ENCODE measurements around the gene DNAH6. TPM values are rescaled to one million over a fixed set of nuclear protein-coding genes. Genes with fewer than 3 reads are reported as not detected.

Gene DNAH6
- total and polyA plus RNA-seq, 9 of the 15 experiments (the other 6 are each of a cell fraction or from before 2014, with no cell fraction given) = 0.01 to 0.04 (median 0.01) TPM; not detected in 5

DNA sequence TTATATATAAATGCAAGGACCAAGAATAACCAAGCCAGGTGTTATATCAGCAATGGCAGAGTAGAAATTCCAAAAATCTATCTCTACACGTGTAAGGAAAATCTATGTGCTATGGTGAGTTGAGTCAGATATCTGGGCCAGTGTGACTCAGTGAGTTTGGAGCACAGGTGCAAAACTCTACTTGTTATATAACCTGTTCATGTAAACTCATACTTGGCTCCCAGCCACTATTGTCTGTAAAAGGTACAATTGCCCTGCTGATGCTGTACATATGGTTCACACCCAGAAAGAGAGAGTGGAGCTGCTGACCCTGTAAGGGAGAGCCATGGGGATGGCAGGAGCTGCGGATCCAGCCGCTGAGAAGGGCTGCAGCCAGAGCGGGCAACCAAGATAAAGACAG, 252.5 kb downstream of the DNAH6 start (continued):
- TF ChIP-seq, protein P1, sequence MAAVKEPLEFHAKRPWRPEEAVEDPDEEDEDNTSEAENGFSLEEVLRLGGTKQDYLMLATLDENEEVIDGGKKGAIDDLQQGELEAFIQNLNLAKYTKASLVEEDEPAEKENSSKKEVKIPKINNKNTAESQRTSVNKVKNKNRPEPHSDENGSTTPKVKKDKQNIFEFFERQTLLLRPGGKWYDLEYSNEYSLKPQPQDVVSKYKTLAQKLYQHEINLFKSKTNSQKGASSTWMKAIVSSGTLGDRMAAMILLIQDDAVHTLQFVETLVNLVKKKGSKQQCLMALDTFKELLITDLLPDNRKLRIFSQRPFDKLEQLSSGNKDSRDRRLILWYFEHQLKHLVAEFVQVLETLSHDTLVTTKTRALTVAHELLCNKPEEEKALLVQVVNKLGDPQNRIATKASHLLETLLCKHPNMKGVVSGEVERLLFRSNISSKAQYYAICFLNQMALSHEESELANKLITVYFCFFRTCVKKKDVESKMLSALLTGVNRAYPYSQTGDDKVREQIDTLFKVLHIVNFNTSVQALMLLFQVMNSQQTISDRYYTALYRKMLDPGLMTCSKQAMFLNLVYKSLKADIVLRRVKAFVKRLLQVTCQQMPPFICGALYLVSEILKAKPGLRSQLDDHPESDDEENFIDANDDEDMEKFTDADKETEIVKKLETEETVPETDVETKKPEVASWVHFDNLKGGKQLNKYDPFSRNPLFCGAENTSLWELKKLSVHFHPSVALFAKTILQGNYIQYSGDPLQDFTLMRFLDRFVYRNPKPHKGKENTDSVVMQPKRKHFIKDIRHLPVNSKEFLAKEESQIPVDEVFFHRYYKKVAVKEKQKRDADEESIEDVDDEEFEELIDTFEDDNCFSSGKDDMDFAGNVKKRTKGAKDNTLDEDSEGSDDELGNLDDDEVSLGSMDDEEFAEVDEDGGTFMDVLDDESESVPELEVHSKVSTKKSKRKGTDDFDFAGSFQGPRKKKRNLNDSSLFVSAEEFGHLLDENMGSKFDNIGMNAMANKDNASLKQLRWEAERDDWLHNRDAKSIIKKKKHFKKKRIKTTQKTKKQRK (IDR thresholded peaks at IDR 0.05; ENCODE audit: borderline replicate concordance, low read depth, low read length) = no peak

DNA sequence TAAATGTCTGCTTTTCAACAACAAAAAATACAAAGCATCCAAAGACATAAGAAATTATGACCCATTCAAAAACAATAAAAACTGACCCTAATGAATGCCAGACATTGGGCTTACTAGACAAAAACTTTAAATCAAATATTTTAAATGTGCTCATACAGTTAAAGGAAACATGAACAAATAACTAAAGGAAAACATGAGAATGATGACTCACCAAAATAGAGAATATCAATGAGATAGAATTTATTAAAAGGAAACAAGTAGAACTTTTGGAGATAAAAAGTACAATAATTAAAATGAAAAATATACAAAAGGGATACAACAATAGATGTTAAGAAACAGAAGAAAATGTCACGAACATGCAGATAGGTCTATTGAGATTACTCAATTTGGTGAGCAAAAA, 254.0 kb downstream of the DNAH6 start:
- TF ChIP-seq BDP1 (IDR thresholded peaks at IDR 0.05; ENCODE audit: insufficient read depth, insufficient read length) (no peak), C11orf30 (IDR thresholded peaks at IDR 0.05; ENCODE audit: low read depth) (peak; percentile 41; the same call in 1 of the 2 replicates), ETV5 (CRISPR knock-in tag; IDR thresholded peaks at IDR 0.05; ENCODE audit: low read depth) (no peak), ZNF316 (IDR thresholded peaks at IDR 0.05) (peak; percentile 70), FOXM1 (IDR thresholded peaks at IDR 0.05; ENCODE audit: low read depth) (no peak), FOXM1 (CRISPR knock-in tag; IDR thresholded peaks at IDR 0.05; ENCODE audit: low read depth) (no peak), PYGO2 (tag; IDR thresholded peaks at IDR 0.05) (no peak), ZNF311 (CRISPR knock-in tag; IDR thresholded peaks at IDR 0.05) (no peak)
- ChIA-PET POLR2A (interaction anchor here (1.0 kb wide), 1 partner anchor 20 kb away, joined by 3 read pairs; no protein-coding TSS in a partner anchor), CTCF (ENCODE audit: low intra/inter-chr PET ratio) (no interaction called here)
- intact Hi-C loops (cut with micrococcal nuclease) = no loop called here
- Histone ChIP-seq H3K4me2 (ENCODE audit: insufficient read depth, low read length) (no peak overlapping the region), H3K4me1 (replicated peaks in 1 of 2; ENCODE audit: control insufficient read depth in 2 of 2, insufficient read depth in 2 of 2, low read length in 2 of 2) (no peaks in the 10 kb centered on the region), H3K4me3 (no peak overlapping the region), H2AFZ (ENCODE audit: low read depth, low read length) (no peak overlapping the region), H3K27ac (ENCODE audit: extremely low read depth, low read depth, low read length) (no peak overlapping the region), H3K27me3 (ENCODE audit: control insufficient read depth in 2 of 2, insufficient read depth in 2 of 2, low read length in 2 of 2) (no peaks in the 10 kb centered on the region), H3K9me1 (ENCODE audit: control insufficient read depth, insufficient read depth, low read length) (no peaks in the 10 kb centered on the region), H3K9me3 (replicated peaks; ENCODE audit: control insufficient read depth, insufficient read depth, low read depth, low read length) (no peaks in the 10 kb centered on the region), H3K36me3 (ENCODE audit: control insufficient read depth, insufficient read depth, low read length) (no peaks in the 10 kb centered on the region), H4K20me1 (replicated peaks; ENCODE audit: control insufficient read depth, insufficient read depth, low read length) (no peaks in the 10 kb centered on the region), H3K9ac (ENCODE audit: insufficient read depth in 1 of 2, low read depth in 2 of 2, low read length in 2 of 2) (no peak overlapping the region), H3K79me2 (ENCODE audit: control insufficient read depth, insufficient read depth, low read length) (no peaks in the 10 kb centered on the region)
- in situ Hi-C loops (cut with MboI) = no loop called here
- FAIRE-seq (no peak), ATAC-seq (no peak), DNase-seq (ENCODE audit: extremely low read depth in 1 of 4, low spot score in 3 of 4) (no peak)
- 6% methylated on average over 1 of the region's 1 CpG for whole genome bisulfite sequencing (ENCODE audit: insufficient coverage, low coverage, missing lambda C conversion rate)
- no TSS peak for BruUV-seq (replicated peaks)
